Activated CD4-positive, alpha-beta T cell treated with anti-CD3 and anti-CD28 coated beads, Interleukin-2, Interleukin-4, amounts not matched to agents 100 ng/mL and 50 ng/mL, durations not matched to agents 16 hours and 8 hours (primary cell): Measurements from ENCODE around the gene CNNM4.
A peak's percentile ranks its signal among the peaks of the same experiment; 100 is the strongest.

Experiments used
- DNase-seq: peaks from one replicate; pipeline ENCODE4 v3.0.0-alpha.2; 2020; ENCODE audit warnings: low spot score

CNNM4 gene

DNA sequence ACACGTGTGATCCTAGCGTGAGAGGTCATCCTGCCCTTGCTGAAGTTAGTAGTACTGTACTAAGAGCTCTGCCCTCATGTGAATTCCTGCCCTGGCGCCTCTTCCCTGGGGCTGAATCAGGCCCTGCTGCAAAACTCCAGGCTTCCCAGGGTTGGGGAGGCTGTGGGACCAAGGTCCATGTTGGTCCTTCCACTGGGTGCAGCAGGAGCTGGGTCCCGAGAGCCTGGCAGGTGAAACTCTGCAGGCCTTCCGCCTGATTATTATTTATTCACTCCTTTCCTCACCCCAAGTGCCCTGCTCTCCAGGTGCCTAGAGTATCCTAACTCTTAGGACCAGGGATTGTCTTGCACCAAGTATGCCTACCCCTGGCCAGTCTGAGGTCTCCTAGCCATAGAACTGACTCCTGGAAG lies 50.1 kb downstream of the CNNM4 start:
- DNase-seq = no peak

DNA sequence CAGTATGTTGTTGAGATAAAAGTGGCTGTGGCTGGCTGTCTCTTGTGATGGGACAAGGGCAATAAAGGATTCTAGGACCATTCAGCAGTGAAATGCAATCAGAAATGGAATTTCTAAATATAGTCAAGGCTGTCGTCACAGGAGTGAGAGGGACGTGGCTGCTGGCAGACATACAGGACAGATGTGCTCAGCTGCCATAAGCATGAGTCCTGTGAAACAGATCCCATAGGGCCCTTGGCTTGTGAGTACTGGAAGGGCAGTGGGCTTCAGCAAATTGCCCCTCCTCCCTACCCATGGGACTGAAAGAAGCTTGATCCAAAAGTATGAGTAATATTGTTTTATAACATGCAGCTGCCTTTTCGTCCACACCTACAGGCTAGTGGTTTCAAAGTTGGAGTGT lies 51.2 kb downstream of the CNNM4 start:
- no peak for DNase-seq

DNA sequence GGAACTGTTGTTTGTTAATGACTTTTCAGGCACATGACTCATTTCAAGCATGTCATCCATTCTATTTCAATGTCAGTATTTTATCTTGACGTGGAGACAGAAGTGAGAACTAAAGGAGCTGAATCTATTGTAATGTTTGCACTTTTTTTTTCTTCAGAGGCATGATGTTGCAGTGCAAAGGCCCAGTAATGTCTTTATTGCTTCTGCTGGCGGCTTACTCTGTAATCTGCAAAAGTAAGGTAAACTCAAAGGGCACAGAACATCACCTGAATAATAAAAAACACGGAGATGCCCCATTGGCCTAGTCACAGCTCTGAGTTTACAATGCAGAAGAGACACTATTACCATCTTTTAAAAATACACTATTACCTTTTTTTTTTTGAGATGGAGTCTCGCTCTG lies 53.0 kb downstream of the CNNM4 start:
- DNase-seq = no peak

GRCh38 chr2:96815326-96816126 lies 54.8 kb downstream of the CNNM4 start:
- peak; percentile 22 for DNase-seq

DNA sequence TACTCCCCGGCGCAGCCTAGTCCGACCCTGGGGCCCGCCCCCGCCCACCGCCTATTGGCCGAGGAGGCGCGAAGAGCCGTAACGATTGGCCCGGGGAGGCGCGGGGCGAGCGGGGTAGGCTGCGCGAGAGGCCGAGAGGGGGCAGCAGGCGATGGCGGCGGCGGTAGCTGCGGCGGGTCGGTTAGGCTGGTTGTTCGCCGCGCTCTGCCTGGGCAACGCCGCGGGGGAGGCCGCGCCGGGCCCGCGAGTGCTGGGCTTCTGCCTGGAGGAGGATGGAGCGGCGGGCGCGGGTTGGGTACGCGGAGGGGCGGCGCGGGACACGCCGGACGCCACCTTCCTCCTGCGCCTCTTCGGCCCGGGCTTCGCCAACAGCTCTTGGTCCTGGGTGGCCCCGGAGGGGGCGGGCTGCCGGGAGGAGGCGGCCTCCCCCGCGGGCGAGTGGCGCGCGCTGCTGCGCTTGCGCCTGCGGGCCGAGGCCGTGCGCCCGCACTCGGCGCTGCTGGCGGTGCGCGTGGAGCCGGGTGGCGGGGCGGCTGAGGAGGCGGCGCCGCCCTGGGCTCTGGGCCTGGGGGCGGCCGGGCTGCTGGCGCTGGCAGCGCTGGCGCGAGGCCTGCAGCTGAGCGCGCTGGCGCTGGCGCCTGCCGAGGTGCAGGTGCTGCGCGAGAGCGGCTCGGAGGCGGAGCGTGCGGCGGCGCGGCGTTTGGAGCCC lies 55.6 kb downstream of the CNNM4 start, which contains the start of gene CNNM3:
Gene CNNM3 (plus strand): TSS at position 142 of the 709 bp plus-strand sequence. CDS start 10 bp downstream, at position 152.
- peak; percentile 97 for DNase-seq

DNA sequence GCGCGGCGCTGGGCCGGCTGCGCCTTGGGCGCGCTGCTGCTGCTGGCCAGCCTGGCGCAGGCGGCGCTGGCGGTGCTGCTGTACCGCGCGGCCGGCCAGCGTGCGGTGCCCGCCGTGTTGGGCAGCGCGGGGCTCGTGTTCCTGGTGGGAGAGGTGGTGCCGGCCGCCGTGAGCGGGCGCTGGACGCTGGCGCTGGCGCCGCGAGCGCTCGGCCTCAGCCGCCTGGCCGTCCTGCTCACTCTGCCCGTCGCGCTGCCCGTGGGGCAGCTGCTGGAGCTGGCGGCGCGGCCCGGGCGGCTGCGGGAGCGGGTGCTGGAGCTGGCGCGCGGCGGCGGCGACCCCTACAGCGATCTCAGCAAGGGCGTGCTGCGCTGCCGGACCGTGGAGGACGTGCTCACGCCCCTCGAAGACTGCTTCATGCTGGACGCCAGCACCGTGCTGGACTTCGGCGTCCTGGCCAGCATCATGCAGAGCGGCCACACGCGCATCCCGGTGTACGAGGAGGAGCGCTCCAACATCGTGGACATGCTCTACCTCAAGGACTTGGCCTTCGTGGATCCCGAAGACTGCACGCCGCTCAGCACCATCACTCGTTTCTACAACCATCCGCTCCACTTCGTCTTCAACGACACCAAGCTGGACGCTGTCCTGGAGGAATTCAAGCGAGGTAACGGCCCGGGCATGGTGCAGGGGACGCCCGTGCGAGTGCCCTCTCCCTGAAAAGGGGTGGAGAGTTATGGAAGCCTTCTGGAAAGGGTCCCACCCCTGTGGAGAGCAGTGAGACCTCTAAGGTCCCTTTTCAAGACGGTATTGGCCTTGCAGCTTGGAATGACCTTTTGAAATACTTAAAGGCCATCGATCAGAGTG lies 56.4 kb downstream of the CNNM4 start:
- no peak for DNase-seq

DNA sequence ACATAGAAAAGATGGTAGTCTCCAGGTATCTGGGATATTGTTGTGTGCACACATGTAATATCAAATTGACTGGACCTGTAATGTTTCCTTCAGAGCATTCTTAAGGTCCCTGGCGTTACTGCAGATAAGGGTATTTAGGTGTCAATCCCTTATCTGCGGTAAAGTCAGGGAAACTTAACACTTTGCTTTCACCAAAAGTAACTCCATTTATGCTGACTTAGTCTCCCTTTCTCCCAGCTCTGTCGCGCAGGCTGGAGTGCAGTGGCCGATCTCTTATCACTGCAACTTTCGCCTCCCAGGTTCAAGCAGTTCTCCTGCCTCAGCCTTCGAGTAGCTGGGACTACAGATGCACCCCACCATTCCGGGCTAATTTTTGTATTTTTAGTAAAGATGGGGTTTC lies 57.2 kb downstream of the CNNM4 start:
- DNase-seq = no peak

- no peak for DNase-seq
These were observed 58.6 kb downstream of the CNNM4 start for GRCh38 chr2:96819128-96819875.

- DNase-seq = no peak
These were observed 59.3 kb downstream of the CNNM4 start for GRCh38 chr2:96819876-96820511.

DNA sequence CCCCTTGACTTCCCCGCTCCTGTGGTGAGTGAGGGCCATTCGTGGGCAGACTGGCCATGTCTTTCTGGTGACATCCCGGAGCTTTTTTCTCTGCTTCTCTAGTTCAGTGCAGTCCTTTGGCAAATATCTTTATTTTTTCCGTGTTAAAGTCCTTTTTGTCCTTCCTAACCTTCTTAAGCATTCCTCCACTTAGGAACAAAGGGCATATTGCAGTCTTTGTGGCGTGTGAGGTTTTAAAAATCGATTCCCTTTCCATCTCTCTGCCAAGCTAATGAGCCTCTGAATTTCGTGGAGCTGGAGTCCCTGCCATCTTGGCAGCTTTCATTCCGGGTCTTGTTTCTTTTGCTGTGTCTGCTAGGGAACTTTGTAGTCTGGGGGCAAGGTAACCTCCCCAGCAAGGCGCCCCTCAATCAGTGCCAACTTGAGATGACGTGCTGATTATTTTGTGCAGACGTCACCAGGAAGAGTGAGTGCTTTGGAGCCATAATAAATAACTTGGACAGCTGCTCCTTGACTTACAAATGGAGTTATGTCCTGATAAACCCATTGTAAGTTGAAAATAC lies 60.5 kb downstream of the CNNM4 start:
- no peak for DNase-seq

DNA sequence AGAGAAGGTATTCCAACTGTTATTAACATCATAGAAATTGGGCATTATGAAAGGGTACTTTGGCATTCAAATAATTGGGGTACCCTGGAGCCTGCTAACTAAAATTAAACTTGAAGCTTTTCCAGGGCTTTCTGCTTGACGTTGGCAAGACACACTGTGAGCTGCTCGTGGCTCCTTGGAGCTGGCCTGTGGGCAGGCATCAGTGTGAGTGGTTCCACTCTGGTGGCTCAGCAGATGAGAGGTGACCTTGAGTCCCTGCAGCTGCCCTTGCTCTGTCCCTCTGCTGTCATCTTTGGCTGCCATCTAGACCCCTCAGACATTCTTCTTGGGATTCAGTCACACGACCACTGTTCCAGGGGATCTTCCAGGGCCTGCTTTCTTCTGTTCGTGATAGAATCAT lies 62.1 kb downstream of the CNNM4 start:
- DNase-seq = no peak

DNA sequence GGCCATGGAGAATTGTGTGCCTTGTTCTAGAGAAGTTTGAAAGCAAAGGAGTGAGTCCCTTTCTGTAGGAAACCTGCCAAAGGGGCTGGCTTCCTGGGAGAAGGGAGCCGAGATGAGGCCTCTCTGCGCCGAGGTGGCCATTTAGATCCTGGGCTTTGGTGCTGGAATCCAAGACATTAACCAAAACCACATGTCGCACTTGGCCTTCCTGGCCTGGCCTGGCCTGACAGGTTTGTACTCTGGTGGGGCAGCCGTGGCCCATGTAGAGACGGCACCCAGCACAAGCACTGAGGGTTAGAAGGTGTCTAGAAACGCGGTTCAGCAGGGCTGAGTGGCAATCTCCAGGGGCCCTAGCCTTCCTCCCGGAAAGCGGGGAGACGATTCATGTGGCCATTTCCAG lies 62.5 kb downstream of the CNNM4 start:
- DNase-seq = no peak

GRCh38 chr2:96824079-96824870 lies 63.6 kb downstream of the CNNM4 start:
- DNase-seq = no peak

DNA sequence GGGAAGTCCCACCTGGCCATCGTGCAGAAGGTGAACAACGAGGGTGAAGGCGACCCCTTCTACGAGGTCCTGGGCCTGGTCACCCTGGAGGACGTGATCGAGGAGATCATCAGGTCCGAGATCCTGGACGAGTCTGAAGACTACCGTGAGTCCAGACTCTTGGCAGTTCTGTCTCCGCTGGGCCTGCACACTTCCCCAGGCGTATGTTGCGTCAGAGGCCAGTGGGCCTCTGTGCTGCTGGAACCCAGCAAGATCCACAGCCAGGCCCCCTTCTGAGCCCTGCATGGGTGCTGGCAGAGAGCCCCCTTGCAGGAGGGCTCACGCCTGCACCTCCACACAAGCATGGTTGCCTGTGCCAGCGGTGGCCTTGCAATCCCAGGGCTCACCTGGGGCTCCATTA lies 64.4 kb downstream of the CNNM4 start:
- no peak for DNase-seq

- DNase-seq = no peak
These were observed 66.0 kb downstream of the CNNM4 start for GRCh38 chr2:96826546-96827278.

- DNase-seq = no peak
These were observed 67.7 kb downstream of the CNNM4 start for GRCh38 chr2:96828436-96828835.

DNA sequence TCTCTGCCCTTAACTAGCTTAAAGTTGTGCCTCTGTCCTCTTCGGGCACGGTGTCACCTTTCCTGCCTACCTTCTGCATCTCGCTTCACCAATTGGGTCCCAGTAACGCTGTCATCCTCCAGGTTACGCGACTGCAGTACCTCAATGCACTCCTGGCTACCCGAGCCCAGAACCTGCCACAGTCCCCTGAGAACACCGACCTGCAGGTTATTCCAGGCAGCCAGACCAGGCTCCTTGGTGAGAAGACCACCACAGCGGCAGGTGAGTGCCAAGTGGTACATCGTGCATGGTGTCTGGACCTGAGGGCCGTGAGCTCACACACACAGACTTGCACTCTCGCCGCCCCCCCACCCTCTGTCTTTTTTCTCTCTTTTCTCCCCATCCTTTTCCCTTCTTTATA lies 68.2 kb downstream of the CNNM4 start:
- no peak for DNase-seq

- no peak for DNase-seq
These were observed 69.4 kb downstream of the CNNM4 start for GRCh38 chr2:96830044-96830562.

DNA sequence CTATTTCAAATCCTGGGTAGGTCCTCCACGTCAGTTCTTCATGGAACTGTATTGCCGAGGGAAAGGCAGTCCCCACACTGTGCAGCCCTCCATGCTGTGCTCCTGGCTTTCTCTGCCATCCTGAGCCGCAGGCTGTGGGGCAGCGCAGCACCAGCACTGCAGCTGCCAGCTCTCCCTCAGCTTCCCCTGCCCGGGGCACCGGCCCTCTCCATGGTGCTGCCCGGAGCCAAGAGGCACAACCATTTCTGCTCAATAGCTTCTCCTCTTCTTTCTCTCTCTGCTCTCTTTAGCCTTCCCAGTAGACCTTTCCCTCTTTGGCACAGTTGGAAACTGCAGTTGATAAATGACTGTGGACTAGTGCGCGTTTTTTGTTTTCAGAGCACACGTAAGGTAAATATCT lies 71.0 kb downstream of the CNNM4 start:
- no peak for DNase-seq
